Testis (tissue), 3 donors: ENCODE measurements around the gene TMEM98. TPM values are rescaled to one million over a fixed set of nuclear protein-coding genes. Genes with fewer than 3 reads are reported as not detected.

Source experiments
- DNase-seq: peaks from one replicate; pipeline ENCODE4 v3.0.0-alpha.2; 2019
- H3K27ac ChIP-seq, 2 donors: fragments of 200-600 bp; sonication (generic); one replicate each; pipeline ENCODE4 v1.5.1; 2019
- H3K27me3 ChIP-seq: fragments of 200-600 bp; sonication (generic); one replicate; pipeline ENCODE4 v1.5.1; 2019
- H3K36me3 ChIP-seq: fragments of 200-600 bp; sonication (generic); one replicate; pipeline ENCODE4 v1.5.1; 2017; ENCODE audit warnings: low read depth; ENCODE audit errors: missing control alignments
- H3K4me1 ChIP-seq: fragments of 200-600 bp; sonication (generic); one replicate; pipeline ENCODE4 v1.5.1; 2019
- H3K4me3 ChIP-seq, 2 donors: fragments of 200-600 bp; sonication (generic); one replicate each; pipeline ENCODE4 v1.5.1; 2017 to 2019
- H3K9me3 ChIP-seq: fragments of 200-600 bp; sonication (generic); one replicate; pipeline ENCODE4 v1.5.1; 2017
- POLR2A ChIP-seq: fragments of 450-650 bp; IDR thresholded peaks from one replicate; pipeline ENCODE4 v1.6.1; 2017; ENCODE audit warnings: antibody characterized with exemption, mild to moderate bottlenecking, moderate library complexity
- WGBS, 2 donors: methylation state at CpG; one replicate each; pipeline ENCODE4 v1.1.5; 2018; 5-methylcytosine and 5-hydroxymethylcytosine counted together
- intact Hi-C: fragments of 100-400 bp; cut with DNase I; formaldehyde crosslinking; loops from one replicate; pipeline ENCODE4 v1.15.1; 2023; ENCODE audit warnings: low total_unique reads
- polyA plus RNA-seq: library from polyadenylated mRNA; stranded (reverse); fragments of 350-450 nt; fragmentation: Illumina TruSeq; extraction: RNeasy Lipid Tissue Mini Kit (QIAGEN cat#74804); gene quantifications from one replicate; pipeline ENCODE4 v1.2.3, GENCODE V29; 2014; ENCODE audit warnings: low read depth, low replicate concordance; ENCODE audit not compliant: insufficient read depth
- total RNA-seq, 2 donors: library from RNA; depleted of rRNA; stranded (reverse); fragments of >200 nt; gene quantifications; one replicate each; pipeline ENCODE4 v1.2.3, GENCODE V29; 2016
- TF ChIP-seq, protein P1 (sequence below), 3 experiments: fragments of 450-650 bp in 2 of 3; fragments of 200-600 bp in 1 of 3; sonication (generic) in 1 of 3; IDR thresholded peaks; one replicate each; pipeline ENCODE4 v1.5.1; 2016 to 2019; ENCODE audit warnings: antibody characterized with exemption in 3 of 3, mild to moderate bottlenecking in 2 of 3, moderate library complexity in 1 of 3

Gene TMEM98
- total and polyA plus RNA-seq, 3 donors from 2014 or later, result 39.0 to 66.9 (median 64.9) TPM

DNA sequence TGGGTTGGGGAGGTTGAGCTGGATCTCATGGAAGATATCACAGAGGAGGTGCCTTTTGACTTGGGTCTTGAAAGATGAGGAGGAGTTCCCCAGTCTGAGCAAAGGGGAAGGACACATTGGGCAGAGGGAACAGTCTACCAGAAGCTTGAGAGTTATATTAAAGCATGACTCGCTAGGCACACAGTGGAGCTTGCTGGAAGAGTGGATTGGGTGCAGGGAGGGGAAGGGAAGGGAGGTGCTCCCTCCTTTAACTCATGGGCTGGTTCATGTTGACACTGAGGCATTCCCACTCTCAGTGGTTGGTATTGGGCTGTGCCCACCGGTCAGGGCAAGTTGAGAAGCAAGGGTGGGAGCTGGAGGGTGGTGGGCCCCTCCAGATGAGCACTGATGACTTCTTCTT lies 5.9 kb downstream of the TMEM98 start:
- Histone ChIP-seq H3K4me1 (peaks cover 13% of the 10 kb centered on the region), H3K4me3 (no peak overlapping the region), H3K36me3 (no peaks in the 10 kb centered on the region), H3K27ac (no peak overlapping the region), H3K9me3 (no peaks in the 10 kb centered on the region), H3K27me3 (no peaks in the 10 kb centered on the region)
- intact Hi-C loops, result no loop called here
- DNase-seq, result no peak
- WGBS, 2 donors, result 96% methylated on average over 2 of the region's 2 CpGs
- TF ChIP-seq POLR2A, result no peak
- TF ChIP-seq, protein P1, sequence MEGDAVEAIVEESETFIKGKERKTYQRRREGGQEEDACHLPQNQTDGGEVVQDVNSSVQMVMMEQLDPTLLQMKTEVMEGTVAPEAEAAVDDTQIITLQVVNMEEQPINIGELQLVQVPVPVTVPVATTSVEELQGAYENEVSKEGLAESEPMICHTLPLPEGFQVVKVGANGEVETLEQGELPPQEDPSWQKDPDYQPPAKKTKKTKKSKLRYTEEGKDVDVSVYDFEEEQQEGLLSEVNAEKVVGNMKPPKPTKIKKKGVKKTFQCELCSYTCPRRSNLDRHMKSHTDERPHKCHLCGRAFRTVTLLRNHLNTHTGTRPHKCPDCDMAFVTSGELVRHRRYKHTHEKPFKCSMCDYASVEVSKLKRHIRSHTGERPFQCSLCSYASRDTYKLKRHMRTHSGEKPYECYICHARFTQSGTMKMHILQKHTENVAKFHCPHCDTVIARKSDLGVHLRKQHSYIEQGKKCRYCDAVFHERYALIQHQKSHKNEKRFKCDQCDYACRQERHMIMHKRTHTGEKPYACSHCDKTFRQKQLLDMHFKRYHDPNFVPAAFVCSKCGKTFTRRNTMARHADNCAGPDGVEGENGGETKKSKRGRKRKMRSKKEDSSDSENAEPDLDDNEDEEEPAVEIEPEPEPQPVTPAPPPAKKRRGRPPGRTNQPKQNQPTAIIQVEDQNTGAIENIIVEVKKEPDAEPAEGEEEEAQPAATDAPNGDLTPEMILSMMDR (IDR thresholded peaks at IDR 0.05), result no peak

DNA sequence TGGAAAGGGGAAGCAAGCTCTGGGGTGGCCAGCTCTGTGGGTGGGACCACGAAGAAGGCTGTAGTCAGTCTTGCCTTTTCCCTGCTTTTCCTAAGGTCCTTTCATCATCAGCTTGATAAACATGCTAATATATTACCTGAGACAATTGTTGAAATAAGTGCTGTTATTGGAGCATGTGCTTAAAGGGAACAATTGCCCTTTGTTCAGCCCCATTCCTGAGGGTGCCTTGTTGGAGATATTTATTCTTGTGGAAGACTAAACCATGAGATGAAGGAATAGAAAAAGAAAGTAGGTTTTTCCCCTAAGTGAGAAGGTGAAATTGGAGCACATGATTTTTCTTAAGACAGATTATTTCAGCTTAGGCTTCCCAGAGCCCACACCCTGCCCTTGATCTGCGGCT lies 7.8 kb downstream of the TMEM98 start:
- H3K36me3 ChIP-seq, result no peaks in the 10 kb centered on the region
- no peaks in the 10 kb centered on the region for H3K27me3 ChIP-seq
- H3K27ac ChIP-seq, result no peak overlapping the region
- no peak for DNase-seq
- TF ChIP-seq POLR2A, result no peak
- TF ChIP-seq, protein P1 (IDR thresholded peaks at IDR 0.05), result no peak
- H3K4me3 ChIP-seq, result no peak overlapping the region
- peaks cover 13% of the 10 kb centered on the region for H3K4me1 ChIP-seq
- H3K9me3 ChIP-seq, result no peaks in the 10 kb centered on the region
- intact Hi-C loops, result no loop called here
- WGBS, 2 donors, result 65 to 70% methylated on average over 2 of the region's 2 CpGs

DNA sequence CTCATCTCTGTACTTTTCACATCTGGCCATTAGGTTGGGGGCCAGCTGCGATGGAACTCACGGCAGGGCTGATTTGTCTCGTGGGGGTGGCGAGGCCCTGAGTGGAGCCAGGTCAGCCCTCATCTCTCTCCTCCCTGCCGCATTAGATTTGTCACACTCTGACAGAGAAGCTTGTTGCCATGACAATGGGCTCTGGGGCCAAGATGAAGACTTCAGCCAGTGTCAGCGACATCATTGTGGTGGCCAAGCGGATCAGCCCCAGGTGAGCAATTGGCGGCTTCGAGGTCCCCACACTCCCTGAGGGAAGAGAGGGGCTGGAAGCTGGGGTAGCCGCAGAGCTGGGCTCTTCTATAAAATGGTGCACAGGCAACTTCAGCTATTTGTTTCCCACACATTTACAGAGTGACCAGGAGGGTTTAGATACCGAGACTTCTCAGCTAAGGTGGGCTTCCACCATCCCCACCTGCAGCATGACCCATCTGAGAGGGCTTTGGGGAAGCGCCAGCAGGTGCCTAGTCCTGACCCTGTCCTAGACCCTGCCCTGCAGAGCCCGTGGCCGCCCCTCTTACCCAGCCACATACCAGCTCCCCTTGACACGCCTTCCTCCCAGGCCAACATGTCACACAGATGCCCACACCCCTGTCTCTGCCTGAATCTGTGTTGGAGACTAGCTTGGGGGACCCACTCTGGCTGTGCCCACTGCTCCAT lies 8.4 kb downstream of the TMEM98 start:
- intact Hi-C loops, result no loop called here
- TF ChIP-seq, protein P1 (IDR thresholded peaks at IDR 0.05), result no peak
- TF ChIP-seq POLR2A, result no peak
- WGBS, 2 donors, result 57 to 79% methylated on average over 8 to 15 of the region's 15 CpGs
- DNase-seq, result no peak
- Histone ChIP-seq H3K9me3 (no peaks in the 10 kb centered on the region), H3K4me3 (no peak overlapping the region), H3K27ac (no peak overlapping the region), H3K4me1 (peaks cover 13% of the 10 kb centered on the region), H3K36me3 (no peaks in the 10 kb centered on the region), H3K27me3 (no peaks in the 10 kb centered on the region)

DNA sequence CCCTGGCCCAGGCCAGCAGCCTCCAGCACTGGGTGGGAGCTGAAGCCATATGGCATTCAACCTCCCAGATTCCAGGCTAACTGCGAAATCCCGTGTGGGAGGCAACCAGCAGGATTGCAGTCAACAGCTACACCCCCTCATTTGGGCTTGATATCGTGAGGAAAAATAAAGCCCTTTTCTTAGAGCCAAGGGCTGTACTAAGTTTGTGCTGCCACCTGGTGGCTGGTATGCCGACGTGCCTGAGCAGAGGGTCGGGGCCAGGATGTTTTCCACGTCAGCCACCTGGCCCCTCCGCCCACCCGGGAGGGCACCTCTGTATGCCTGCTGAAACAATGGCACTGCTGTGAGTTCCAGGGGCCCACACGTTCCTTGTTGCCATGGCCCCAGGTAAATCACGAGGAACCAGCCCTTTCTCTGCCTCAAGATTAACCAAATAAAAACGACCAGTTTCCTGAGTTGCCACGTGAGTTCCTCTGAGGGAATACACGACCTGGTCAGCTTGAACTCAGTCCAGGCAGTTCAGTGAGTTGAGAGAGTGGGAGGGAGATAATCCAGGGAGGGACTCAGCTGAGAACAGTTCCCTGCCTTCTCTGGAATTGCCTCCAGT lies 9.0 kb downstream of the TMEM98 start:
- H3K27me3 ChIP-seq, result no peaks in the 10 kb centered on the region
- H3K4me1 ChIP-seq, result peaks cover 13% of the 10 kb centered on the region
- no peaks in the 10 kb centered on the region for H3K9me3 ChIP-seq
- no peak overlapping the region for H3K4me3 ChIP-seq
- H3K27ac ChIP-seq, result peak overlapping the region in 1 of 2 donors; percentile 47
- DNase-seq, result peak; percentile 88
- no peak for TF ChIP-seq POLR2A
- TF ChIP-seq, protein P1 (IDR thresholded peaks at IDR 0.05), result peak; percentile 87 to 96 (median 90)
- no peaks in the 10 kb centered on the region for H3K36me3 ChIP-seq
- WGBS, 2 donors, result 20 to 24% methylated on average over 9 to 14 of the region's 14 CpGs
- intact Hi-C loops, result no loop called here
